Calu3 (cell line): Measurements from ENCODE around the gene CLDN22. TPM values are rescaled to one million over a fixed set of nuclear protein-coding genes. Genes with fewer than 3 reads are reported as not detected.

Source experiments
- BruUV-seq: library from RNA; stranded (reverse); fragments of 400-500 nt; replicated peaks from 2 replicates; lab custom pipeline; 2021; lab: Mats Ljungman, UMichigan
- CTCF ChIA-PET: fragments of 300-600 bp; sonication (Branson Sonifier 250); formaldehyde crosslinking; loops from one replicate; lab custom pipeline; 2022; ENCODE audit warnings: antibody characterized with exemption; lab: Charles Lee
- DNase-seq: peaks from one replicate; pipeline ENCODE4 v3.0.0; 2022
- H3K27ac Mint-ChIP-seq: one replicate; pipeline ENCODE4 v1.8.0; 2022; ENCODE audit warnings: mixed read lengths; ENCODE audit not compliant: unreplicated experiment
- H3K27me3 Mint-ChIP-seq: one replicate; pipeline ENCODE4 v1.8.0; 2022; ENCODE audit warnings: mixed read lengths; ENCODE audit not compliant: unreplicated experiment
- H3K36me3 Mint-ChIP-seq: one replicate; pipeline ENCODE4 v1.8.0; 2022; ENCODE audit warnings: mild to moderate bottlenecking, moderate library complexity, mixed read lengths; ENCODE audit not compliant: insufficient read depth, unreplicated experiment
- H3K4me1 Mint-ChIP-seq: one replicate; pipeline ENCODE4 v1.8.0; 2022; ENCODE audit warnings: mild to moderate bottlenecking, low read depth, mixed read lengths; ENCODE audit not compliant: unreplicated experiment
- H3K4me3 Mint-ChIP-seq: one replicate; pipeline ENCODE4 v1.8.0; 2022; ENCODE audit warnings: mild to moderate bottlenecking, low read depth, moderate library complexity, mixed read lengths; ENCODE audit not compliant: unreplicated experiment
- H3K9me3 Mint-ChIP-seq: one replicate; pipeline ENCODE4 v1.8.0; 2022; ENCODE audit warnings: low read depth, mixed read lengths; ENCODE audit not compliant: unreplicated experiment
- intact Hi-C: fragments of 100-400 bp; cut with micrococcal nuclease; formaldehyde crosslinking; loops from one replicate; pipeline ENCODE4 v1.10.0; 2022; ENCODE audit not compliant: unreplicated experiment
- total RNA-seq: library from RNA; stranded (reverse); gene quantifications from 2 replicates; pipeline ENCODE4 v1.2.3, GENCODE V29; 2022
- TF ChIP-seq, protein P1 (sequence below): fragments of 200-600 bp; IDR thresholded peaks from one replicate; pipeline ENCODE4 v1.8.0; 2022; ENCODE audit warnings: antibody characterized with exemption; ENCODE audit not compliant: unreplicated experiment

CLDN22 gene
- total RNA-seq, 1 experiment from 2014 or later: not detected

DNA sequence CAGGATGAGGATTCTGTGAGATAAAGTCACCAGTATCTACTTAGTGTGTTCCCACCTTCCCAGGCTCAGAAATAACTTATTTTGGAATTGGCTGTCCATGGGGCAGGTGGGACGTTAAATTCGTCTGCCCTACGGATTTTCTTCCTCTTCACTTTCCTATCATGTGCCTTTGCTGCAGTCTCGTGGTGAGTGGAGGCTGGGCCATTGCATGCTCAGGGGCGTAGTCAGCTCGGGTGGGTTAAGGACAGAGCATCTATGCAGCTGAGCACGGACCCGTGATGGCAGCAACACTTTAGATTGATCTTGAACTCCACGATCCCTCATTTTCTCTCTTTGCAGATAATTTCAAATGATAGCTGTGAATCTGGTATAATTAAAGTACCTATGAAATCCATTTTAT, 51.5 kb downstream of the CLDN22 start:
- Mint-ChIP-seq H3K9me3 (no peaks in the 10 kb centered on the region), H3K36me3 (peaks cover 4% of the 10 kb centered on the region)
- intact Hi-C loops: no loop called here

More for the DNA sequence above, 51.5 kb downstream of the CLDN22 start:
- CTCF ChIA-PET: no interaction called here
- TF ChIP-seq, protein P1, sequence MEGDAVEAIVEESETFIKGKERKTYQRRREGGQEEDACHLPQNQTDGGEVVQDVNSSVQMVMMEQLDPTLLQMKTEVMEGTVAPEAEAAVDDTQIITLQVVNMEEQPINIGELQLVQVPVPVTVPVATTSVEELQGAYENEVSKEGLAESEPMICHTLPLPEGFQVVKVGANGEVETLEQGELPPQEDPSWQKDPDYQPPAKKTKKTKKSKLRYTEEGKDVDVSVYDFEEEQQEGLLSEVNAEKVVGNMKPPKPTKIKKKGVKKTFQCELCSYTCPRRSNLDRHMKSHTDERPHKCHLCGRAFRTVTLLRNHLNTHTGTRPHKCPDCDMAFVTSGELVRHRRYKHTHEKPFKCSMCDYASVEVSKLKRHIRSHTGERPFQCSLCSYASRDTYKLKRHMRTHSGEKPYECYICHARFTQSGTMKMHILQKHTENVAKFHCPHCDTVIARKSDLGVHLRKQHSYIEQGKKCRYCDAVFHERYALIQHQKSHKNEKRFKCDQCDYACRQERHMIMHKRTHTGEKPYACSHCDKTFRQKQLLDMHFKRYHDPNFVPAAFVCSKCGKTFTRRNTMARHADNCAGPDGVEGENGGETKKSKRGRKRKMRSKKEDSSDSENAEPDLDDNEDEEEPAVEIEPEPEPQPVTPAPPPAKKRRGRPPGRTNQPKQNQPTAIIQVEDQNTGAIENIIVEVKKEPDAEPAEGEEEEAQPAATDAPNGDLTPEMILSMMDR: no peak
- H3K27me3 Mint-ChIP-seq: no peaks in the 10 kb centered on the region
- BruUV-seq: no TSS peak
- H3K27ac Mint-ChIP-seq: no peak overlapping the region
- H3K4me1 Mint-ChIP-seq: peaks cover 8% of the 10 kb centered on the region
- no peak overlapping the region for H3K4me3 Mint-ChIP-seq
- no peak for DNase-seq

Other genes starting within 250 kb of the CLDN22 start
- 38.7 and 39.0 TPM in 2 replicates for gene WWC2, start 221.0 kb downstream of the CLDN22 start, total RNA-seq
- not detected in 2 replicates for gene CLDN24, start 2.1 kb upstream of the CLDN22 start, total RNA-seq
- gene CDKN2AIP, start 124.4 kb upstream of the CLDN22 start, total RNA-seq: 17.2 and 17.5 TPM in 2 replicates
- 12.1 and 16.1 TPM in 2 replicates for gene ING2, start 184.8 kb upstream of the CLDN22 start, total RNA-seq